Prostate gland (tissue), 2 donors: ENCODE data around the gene FOXP1.

Source experiments
- CTCF ChIP-seq, 4 experiments: fragments of 200-600 bp in 2 of 4; fragments of 450-650 bp in 2 of 4; sonication (generic) in 2 of 4; IDR thresholded peaks; 1 replicate in 3 of 4; 2 replicates in 1 of 4; pipeline ENCODE4 v1.5.1; 2016 to 2019; ENCODE audit warnings: antibody characterized with exemption in 4 of 4, mild to moderate bottlenecking in 2 of 4, moderate library complexity in 2 of 4
- POLR2A ChIP-seq: fragments of 450-650 bp; IDR thresholded peaks from one replicate; pipeline ENCODE4 v1.6.1; 2016; ENCODE audit warnings: antibody characterized with exemption, mild to moderate bottlenecking

- TF ChIP-seq CTCF (IDR thresholded peaks at IDR 0.05) (no peak), POLR2A (no peak)
Observed at GRCh38 chr3:71327936-71328335, 255.6 kb downstream of the FOXP1 start.
